Measurements from ENCODE around the gene ACSS3.
"Not testable (repeated sequence)": the region's sequence is repeated elsewhere in the genome, so short reads cannot be mapped to it uniquely, and the experiment has no call there.

ACSS3 gene

DNA sequence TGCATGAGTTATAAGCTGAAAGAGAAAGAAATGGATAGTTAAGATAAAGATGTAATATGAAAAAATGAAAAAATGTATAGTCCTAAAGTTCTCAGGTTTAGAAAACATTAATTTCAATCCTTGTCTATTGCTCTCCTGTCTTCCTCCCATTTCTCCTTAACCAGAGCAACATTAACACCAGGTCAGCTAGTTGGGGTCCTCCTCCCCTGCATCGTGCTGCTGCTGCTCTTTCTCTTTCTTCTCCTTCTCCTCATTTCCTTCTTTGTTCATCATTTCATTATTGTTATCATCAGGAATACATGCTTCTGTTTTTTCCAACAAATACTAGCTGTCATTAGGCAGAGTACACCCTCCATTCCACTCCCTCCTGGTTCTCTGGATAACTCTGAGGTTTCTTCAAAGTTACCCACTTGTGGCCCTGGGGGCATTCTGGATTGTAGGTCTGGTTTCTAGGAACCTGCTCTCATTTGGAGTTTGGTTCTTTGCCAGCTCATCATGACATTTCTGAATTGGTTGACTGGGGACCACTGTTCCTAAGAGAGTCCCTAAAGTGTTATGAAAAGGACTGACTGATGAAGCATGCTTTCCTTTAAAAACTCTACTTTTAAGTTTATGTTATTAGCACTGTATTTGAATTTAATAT lies 17.0 kb downstream of the ACSS3 start:
- DNase-seq (ENCODE audit: low spot score) = no peak

DNA sequence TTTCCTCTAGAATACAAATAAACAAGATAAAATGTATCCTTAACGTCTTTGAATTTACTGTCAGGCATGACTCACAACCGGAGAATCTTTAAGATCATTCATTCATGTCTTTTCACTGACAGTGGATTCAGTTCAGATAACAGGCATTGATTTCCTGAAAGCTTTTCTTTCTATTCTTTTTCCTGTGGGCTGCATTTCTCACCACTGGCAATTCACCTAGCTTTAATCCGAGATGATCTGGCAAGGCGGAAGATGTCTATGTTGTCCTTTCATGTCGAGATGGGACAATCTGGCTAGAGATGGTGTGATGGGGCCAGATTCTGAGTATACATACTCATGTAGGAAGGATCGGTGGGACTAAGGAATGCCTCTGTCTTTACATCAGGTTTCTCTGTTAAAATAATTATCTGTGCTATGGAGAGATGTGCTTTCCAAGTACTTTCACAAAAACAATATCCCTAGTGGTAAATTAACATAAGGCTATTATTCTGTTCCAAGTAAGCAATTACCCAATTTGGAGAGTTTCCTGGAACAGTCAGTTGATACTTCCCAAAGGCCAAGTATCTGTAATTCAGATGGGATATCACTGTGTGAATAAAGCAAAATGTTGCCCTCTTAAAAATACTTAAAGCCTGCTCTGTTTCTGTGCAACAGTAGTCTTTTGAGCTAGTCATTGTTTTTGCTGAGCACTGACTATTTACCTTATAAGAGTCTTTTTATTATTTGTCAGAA lies 17.8 kb downstream of the ACSS3 start:
- DNase-seq (ENCODE audit: low spot score) = no peak

DNA sequence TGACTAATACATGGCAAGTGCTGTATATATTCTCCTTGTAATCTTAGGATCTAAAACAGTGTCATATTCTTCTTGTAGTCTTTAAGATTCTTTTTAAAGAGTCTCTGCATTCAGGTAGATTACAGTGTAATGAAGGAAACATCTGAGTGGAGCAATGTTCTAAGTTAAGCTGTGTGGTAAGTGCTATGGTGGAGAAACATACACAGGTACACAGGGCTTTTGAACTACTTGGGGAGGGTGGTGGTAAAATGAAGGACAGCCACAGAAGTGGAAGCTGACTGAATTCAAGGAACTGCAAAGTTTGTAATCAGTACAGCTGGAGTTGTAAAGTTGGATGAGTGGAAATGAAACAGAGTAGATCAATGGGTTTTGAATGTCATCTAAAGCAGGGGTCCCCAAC lies 27.8 kb downstream of the ACSS3 start:
- DNase-seq (ENCODE audit: low spot score) = no peak

DNA sequence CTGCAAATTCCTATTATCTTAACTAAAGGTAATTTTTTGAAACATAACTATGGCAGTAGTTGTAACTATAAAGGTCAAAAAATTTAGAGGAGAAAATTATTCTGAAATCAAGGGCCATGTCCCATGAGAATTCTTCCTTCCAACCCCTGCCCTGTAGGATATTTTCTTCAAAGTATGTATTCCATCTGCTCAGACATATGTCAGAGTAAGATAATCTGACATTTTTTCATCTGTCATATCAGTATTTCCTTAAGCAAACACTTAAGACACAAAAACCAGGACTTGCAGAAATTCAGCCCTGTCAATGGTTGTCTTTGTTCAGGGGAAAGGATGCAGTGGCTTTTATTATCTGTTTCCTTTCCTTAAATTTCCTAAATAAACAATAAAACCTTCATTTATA lies 36.3 kb downstream of the ACSS3 start:
- DNase-seq (ENCODE audit: low spot score) = no peak

DNA sequence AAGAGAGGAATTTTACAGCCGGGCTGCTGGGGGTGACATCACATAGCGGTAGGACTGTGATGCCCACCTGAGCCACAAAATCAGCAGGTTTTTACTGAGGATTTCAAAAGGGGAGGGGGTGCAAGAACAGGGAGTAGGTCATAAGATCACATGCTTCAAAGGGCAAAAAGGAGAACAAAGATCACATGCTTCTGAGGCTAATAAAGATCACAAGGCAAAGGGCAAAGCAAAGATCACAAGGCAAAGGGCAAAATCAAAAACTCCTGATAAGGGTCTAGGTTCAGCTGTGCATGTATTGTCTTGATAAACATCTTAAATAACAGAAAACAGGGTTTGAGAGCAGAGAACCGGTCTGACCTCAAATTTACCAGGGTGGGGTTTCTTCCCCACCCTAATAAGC lies 41.2 kb downstream of the ACSS3 start:
- DNase-seq (ENCODE audit: low spot score) = not testable (repeated sequence)

DNA sequence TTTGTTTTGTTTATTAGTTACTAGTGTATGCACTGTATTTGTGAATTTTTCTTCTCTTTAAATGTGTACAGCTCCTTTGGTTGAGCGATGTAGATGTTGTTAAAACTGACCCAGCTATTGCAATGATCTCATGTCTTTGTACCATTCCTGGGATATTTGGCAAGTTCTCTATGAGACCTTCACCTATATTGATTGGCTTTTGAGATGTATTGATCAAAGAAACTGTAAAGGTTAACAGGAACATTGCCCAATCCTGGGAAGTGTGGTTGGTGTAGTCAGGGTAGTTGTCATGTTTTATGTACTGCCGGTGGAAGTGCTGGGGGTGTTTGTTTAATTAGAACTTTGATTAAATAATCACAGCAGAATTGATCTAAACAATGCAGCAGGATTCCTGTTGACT lies 43.1 kb downstream of the ACSS3 start:
- DNase-seq (ENCODE audit: low spot score) = no peak

DNA sequence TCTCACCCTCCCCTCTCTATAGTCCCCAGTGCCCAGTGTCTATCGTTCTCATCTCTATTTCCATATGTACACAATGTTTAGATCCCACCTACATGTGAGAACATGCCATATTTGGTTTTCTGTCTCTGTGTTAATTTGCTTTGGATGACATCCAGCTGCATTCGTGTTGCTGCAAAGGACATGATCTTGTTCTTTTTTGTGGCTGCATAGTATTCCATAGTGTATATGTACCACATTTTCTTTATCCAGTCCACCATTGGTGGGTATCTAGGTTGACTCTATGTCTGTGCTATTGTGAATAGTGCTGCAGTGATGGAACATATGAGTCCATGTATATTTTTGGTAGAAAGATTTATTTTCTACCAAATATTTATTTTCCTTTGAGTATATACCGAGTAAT lies 45.7 kb downstream of the ACSS3 start:
- no peak for DNase-seq (ENCODE audit: low spot score)

DNA sequence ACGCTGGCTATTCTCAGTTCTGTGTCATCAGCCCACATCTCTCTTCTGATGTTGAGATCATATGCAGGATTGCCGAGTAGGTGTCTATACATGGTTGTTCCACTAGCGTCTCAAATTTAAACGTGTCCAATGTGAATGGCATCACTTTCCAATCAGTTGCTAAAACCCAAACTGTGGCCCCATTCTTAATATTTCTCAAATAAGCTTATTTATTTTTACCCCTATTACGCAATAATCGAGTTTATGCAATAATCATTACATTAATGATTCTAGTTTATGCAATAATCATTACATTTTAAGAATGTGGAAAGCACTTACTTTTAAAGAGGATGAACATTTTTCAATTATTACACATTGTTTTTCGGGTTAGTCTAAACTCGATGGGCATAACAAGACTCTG lies 47.8 kb downstream of the ACSS3 start:
- no peak for DNase-seq (ENCODE audit: low spot score)

DNA sequence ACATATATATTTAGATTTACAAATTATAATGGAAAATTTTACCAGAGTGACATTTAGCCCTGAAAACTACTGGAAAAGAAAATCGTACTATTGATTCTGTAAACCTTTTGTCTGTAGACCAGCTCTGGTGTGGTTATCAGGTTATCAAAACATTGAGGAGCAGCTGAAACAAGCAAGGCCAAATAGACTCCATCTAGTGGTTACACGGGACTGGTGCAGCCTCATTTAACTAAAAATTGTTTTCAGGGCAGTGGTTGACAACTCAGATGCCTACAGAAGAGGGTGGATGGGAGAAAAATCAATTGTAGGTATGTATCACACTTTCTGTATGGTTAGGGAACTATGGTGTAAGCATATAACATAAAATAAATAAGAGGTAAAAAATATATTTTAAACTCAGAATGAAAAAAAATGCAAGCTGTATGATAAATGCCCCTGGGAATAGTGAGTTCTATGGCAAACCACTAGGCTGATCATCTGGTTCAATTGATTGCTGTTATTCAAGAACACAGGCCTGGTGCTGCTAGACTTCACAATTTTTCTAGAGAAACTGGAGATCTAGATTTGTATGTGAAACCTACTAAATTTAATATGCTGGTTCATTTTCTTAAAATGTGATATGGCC lies 51.2 kb downstream of the ACSS3 start:
- no peak for DNase-seq (ENCODE audit: low spot score)

DNA sequence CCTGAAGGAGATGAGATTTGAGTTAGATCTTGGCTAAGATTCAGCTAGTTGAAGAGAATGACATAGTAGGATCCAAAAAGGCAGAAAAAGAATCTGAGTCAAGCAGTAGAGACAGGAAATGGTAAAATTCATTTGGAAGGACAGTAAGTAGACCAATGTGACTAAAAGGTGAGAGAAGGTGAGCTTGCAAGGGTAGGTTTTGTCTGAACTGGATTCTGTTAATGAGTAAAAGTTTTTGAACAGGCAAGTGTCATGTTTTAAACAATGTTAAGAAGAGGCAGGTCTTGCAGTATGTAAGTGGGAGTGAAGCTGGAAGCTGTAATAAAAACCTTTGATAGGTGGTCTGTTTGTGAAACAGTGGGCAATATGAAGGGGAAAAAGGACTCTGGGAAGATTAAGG lies 58.6 kb downstream of the ACSS3 start:
- DNase-seq (ENCODE audit: low spot score) = no peak

DNA sequence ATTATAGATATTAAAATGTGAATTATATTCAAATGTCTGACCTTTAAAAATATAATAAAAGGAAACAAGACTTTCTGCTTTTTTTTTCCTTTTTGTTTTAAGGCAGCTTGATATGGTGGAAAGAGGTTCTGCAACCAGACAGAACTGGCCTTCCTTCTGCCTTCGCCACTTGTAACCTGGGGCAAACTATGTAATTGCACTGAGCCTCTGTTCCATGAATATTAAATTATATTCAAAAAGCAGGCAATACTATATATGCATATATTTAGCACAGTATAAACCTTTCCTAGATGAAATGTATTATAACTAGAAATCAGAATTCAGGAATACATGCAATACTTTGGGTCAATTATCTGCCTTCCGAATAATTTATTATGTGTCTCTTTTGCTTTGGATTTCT lies 59.9 kb downstream of the ACSS3 start:
- DNase-seq (ENCODE audit: low spot score) = no peak

DNA sequence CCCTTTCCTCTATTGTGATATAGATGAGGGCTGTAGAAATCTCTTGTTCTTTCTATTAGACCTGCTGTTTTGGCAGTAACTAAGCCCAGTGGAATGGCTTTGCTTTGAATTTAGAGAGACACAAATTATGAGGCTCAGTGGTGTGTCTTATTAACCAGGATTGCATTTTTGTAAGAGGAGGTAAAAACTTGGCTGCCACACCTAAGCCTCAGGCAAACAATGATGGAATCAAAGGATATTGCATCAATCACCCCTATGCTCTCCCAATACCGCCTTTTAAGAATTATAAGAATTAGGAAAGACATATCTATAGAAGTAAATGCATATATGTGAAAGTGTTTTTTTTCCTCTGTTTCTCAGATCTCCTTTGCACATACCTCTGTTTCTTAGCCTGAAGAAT lies 63.3 kb downstream of the ACSS3 start:
- DNase-seq (ENCODE audit: low spot score) = no peak

DNA sequence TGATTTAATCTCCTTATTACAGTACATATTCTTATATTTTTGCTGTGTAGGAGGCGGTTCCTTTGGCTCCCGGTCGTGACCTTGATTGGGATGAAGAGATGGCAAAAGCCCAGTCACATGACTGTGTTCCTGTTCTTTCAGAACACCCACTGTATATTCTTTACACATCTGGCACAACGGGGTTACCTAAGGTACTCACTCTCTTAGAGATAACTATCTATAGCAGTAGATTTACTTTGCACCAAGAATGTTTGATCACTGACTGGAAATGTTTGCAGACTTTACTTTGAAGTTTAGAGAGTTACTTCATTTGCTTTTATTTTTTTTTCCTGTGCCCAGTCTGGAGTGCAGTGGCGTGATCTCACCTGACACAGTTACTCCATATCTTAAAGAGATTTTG lies 65.2 kb downstream of the ACSS3 start:
- DNase-seq (ENCODE audit: low spot score) = no peak

DNA sequence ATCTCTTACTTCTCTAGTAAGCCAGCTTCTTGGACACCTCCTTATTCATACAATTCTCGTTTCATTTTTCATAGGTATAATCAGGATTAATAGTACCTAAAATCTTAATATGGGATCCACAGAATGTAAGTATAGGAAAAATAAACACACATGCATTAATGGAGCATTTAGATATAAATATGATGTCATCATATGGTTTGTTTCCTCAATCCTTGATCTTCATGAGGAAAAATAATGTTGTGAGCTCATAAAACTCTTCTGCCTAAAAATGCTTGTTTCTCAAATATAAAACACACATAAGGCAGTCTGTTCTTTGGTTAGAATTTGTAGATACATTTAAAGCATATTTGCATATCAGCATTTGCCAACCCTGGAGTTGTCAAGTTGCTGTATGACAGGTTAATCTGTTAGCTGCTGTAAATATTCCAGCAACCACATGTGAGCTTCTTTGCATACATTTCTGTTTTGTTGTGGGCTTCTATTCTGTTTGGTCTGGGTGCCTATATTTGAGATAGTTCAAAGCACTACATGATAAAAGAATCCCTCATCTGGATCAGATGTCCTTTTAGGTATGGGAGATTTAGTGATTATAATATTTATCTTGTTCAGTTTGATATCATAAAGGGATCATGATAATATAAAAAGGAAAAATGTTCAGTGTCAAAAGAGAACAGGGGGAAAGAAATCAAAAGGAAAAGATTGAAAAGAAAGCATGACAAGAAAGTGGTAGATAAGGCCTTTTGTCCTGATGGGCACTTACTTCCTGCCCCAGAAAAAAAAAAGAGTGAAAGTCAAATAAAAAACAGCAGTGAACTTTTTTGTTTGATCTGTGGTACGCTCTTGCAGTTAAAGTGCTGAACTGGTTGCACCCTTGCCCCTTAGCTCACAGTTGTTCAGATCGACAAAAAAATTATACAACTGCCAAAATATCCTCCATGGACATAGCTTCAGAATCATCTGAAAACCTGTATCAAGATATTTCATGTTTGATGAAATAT lies 68.6 kb downstream of the ACSS3 start:
- DNase-seq (ENCODE audit: low spot score) = no peak

DNA sequence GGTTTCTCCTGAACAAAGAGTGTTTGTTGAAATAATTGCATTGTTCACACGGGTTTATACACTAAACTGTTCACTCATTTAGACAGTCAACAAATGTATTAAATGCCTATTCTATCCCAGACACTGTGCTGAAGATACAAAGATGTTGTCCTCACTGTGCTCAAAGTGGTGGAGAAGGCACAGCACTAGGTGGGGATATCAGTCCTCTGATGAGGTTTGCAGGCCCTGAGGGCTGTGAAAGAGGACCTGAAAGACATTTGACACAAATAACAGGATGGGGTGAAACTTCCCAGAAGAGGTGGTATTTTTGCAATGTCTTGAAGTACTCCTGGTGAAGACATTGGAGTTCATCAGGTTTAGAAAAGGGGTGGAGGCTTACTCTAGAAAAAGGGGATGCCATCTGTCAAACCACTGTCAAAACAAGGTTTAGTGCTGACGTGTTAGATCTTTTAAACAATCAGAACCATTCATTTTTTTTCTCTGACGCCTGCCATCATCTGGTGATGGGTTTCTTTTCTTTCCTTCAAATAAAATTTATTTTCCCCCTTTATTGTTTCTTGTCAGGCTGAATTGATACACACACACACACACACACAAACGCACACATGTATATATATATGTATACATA lies 69.5 kb downstream of the ACSS3 start:
- DNase-seq (ENCODE audit: low spot score) = no peak

DNA sequence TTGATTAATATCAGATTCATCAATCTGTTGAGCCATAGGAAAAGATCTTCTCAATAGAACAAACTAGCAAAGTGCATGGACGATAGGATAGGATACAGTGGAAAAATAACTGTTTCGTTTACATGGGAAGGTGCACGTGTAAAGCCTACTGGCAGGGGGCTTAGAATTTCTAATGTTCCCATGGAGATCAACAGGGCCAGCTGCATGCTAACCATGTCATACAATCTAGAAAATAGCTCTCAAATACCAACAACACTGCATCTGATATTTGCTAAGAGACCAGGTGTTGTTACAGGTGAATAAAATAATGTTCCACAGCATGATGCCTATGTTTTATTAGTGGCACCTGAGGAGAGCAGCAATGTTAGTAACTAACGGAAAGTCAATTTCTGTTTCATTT lies 72.5 kb downstream of the ACSS3 start:
- DNase-seq (ENCODE audit: low spot score) = no peak

DNA sequence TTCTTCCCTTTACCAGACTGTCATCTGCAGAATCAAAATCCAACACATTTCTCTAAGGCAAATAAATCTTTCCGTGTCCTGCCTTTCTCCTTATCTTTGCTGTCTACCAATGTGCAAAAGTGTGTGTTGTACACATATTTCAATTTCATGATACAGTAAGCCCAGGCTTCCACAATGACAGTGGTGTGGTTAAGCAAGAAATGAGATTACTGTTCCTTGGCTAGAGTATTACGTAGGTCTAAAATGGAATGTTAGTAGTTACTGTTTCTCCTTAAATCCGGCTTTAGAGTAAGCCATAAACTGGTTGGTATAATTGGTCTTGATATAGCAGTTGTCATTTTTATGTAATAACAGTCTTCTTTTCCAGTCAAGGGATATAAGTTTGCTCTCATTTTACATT lies 82.0 kb downstream of the ACSS3 start:
- DNase-seq (ENCODE audit: low spot score) = no peak

DNA sequence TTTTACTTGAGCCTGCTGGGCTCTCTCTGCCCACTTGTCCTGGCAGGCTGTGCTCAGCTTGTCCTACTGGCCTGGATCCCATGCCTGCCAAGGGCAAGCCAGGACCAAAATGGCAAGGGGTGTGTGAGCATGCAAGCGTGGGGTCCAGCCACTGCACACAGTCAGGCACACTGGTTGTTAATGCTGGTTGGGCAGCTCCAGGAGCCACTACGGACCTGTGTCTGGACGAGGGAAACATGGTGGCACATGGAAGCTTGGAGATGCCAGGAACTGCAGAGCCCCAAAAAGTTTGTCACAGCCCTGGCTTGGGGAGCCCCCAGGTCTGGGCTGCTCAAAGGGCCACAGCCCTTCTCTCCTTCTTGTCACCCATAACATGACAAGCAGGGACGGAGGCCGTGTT lies 83.8 kb downstream of the ACSS3 start:
- DNase-seq (ENCODE audit: low spot score) = no peak

DNA sequence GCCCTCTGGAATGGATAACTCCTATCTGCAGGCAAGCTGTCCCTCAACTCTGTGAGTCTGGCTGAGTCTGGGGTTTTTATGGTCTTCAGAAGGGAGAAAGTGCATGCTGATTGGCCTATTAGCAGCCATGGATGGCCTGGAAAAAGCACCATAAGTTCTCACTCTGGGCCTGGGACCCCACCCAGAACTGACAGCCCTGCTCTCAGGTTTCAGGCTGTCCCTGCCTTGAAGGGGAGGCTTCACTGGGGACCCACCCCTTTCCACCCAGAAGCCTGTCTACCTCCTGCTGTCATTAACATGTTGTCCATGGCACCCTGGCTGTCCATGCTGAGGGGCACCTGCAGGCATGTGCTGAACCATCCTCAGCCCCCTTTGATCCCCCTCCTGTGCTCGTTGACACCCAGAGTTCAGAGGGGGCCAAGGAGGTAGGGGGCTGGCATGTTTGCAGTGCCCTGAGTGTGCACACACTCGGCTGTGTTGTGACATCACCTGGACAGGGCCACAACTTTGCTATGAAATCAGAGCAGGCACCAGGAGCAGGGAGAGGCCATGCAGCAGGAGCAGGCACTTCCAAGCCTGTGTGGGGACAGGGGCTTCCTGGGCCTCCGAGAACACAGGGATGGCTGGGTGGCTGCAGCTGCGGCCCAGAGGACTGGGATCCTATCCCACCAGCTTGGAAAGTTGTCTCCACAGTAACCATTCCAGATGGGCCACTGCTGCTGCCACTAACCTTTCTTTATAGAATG lies 84.7 kb downstream of the ACSS3 start:
- DNase-seq (ENCODE audit: low spot score) = no peak

DNA sequence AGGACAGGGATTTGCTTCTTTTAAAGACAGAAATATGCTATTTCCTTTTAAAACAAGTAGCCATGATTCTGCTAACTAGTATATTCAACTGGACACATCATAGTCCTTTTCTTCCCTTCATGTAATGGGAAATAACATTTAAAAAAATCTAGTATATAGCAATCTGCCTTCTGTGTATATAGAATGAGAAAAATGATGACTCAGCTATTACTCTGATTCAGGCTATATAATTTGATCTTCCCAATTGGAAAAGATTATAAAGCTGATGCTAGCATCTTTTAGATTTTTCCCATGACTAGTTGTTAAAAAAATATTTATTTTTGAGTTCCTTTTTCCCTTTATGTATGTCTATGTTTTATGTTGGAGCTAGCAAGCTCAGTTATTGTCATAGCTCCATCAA lies 86.9 kb downstream of the ACSS3 start:
- DNase-seq (ENCODE audit: low spot score) = no peak

DNA sequence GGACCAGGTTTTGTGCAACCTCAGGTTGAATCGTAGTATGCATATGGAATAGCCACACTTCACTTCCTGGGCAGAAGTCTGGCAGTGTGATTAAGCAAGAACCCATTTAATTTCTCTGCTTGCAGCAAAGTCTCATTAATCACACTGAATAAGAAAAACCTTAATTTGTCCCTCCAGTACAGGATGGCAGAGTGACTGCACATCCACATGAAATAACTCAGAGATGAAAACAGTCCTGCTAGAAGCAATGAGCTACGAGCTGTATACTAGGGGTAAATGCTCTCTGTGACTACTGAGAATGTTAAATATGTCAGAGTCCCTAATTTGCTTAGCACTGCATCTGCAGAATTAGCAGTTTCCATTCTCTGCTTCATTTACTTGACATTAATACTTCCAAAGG lies 88.9 kb downstream of the ACSS3 start:
- no peak for DNase-seq (ENCODE audit: low spot score)

All from CD4-positive, alpha-beta T cell treated with Interleukin-6 at 100 ng/mL for 8 hours (primary cell).